Measurements from ENCODE around the gene SLC35E4. TPM values are rescaled to one million over a fixed set of nuclear protein-coding genes. Genes with fewer than 3 reads are reported as not detected.

The SLC35E4 gene
- total RNA-seq, 2 experiments from 2014 or later: 2.1 to 2.9 TPM

DNA sequence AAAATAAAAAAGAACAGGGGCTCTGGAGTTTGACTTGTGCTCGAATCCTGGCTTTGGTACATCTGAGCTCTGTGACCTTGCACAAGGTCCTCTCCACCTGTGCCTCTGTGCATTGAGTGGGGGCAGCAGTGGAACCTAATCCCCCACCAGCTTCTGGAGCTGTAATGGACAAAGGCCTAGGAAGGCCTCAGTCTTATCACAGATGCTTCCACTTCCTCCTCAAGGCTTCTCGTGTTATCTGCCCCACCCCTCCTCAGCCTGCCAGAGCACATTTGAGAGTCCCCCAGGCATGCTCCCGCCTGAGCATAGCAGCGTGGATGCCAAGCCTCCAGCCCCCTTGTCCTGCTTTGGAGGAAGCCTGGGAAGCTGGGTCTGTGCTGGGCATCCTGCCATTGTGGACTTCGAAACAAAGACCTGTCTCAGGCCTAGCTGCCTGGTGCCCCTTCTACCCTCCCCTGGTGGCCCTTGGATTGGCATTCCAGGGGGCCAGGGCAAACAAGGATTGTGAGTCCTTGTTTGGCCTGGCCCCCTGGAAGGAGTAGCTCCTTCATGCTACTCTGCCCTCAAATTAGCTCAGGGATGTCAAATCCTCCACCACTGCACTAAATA lies 15.0 kb downstream of the SLC35E4 start:
- Mint-ChIP-seq H3K9me3 (no peaks in the 10 kb centered on the region), H3K27me3 (no peaks in the 10 kb centered on the region), H3K36me3 (ENCODE audit: low read depth) (no peaks in the 10 kb centered on the region), H3K4me3 (no peak overlapping the region), H3K27ac (no peak overlapping the region), H3K4me1 (ENCODE audit: low read depth) (peaks cover 7% of the 10 kb centered on the region)
- Histone ChIP-seq H3K27me3 (ENCODE audit: control insufficient read depth in 1 of 2, insufficient read depth in 2 of 2, low read length in 2 of 2) (no peaks in the 10 kb centered on the region), H3K4me1 (ENCODE audit: insufficient read depth, low read length) (peaks cover 10% of the 10 kb centered on the region), H3K27ac (ENCODE audit: low read depth in 1 of 2, low read length in 2 of 2) (no peak overlapping the region), H3K9me3 (ENCODE audit: control insufficient read depth in 1 of 2, insufficient read depth in 1 of 2, low read length in 2 of 2) (no peaks in the 10 kb centered on the region), H3K36me3 (ENCODE audit: insufficient read depth, low read length) (no peaks in the 10 kb centered on the region), H3K4me3 (ENCODE audit: low read length) (no peak overlapping the region)
- DNase-seq: no peak
- no peak for ATAC-seq (ENCODE audit: poor library complexity)
- CTCF ChIA-PET: interaction anchor here (1.3 to 1.8 kb wide), 2 partner anchors 16 to 105 kb away, joined by 3 to 9 read pairs; partner anchors contain the start of gene SLC35E4
- POLR2A ChIA-PET: no interaction called here
- TF ChIP-seq, protein P1, sequence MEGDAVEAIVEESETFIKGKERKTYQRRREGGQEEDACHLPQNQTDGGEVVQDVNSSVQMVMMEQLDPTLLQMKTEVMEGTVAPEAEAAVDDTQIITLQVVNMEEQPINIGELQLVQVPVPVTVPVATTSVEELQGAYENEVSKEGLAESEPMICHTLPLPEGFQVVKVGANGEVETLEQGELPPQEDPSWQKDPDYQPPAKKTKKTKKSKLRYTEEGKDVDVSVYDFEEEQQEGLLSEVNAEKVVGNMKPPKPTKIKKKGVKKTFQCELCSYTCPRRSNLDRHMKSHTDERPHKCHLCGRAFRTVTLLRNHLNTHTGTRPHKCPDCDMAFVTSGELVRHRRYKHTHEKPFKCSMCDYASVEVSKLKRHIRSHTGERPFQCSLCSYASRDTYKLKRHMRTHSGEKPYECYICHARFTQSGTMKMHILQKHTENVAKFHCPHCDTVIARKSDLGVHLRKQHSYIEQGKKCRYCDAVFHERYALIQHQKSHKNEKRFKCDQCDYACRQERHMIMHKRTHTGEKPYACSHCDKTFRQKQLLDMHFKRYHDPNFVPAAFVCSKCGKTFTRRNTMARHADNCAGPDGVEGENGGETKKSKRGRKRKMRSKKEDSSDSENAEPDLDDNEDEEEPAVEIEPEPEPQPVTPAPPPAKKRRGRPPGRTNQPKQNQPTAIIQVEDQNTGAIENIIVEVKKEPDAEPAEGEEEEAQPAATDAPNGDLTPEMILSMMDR (IDR thresholded peaks at IDR 0.05): no peak
- intact Hi-C loops (cut with DNase I, micrococcal nuclease): no loop called here

DNA sequence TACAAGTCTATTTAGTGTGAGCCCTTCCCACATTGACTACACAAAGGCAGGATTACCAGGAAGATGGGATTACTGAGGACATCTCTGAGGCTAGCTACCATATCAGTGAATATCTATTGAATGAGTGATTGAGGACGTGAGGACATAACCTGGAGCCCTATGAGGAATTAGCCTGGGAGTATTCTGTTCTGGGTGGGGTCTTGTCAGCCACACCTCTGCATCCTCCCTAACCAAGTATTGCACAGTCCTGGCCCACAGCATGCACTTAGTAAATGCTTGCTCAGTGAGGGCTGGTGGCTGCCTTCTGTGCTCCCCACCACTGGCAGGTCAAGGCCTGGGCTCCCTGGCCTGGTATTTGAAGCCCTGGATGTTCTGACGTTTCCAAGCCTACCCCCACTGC lies 17.3 kb downstream of the SLC35E4 start:
- no peak overlapping the region for H3K4me3 Mint-ChIP-seq
- DNase-seq (no peak), ATAC-seq (ENCODE audit: poor library complexity) (no peak)
- Histone ChIP-seq H3K27ac (ENCODE audit: low read depth in 1 of 2, low read length in 2 of 2) (no peak overlapping the region), H3K9me3 (ENCODE audit: control insufficient read depth in 1 of 2, insufficient read depth in 1 of 2, low read length in 2 of 2) (no peaks in the 10 kb centered on the region), H3K36me3 (ENCODE audit: insufficient read depth, low read length) (no peaks in the 10 kb centered on the region), H3K4me1 (ENCODE audit: insufficient read depth, low read length) (peaks cover 10% of the 10 kb centered on the region), H3K4me3 (ENCODE audit: low read length) (no peak overlapping the region), H3K27me3 (ENCODE audit: control insufficient read depth in 1 of 2, insufficient read depth in 2 of 2, low read length in 2 of 2) (no peaks in the 10 kb centered on the region)
- intact Hi-C loops (cut with DNase I, micrococcal nuclease): no loop called here
- POLR2A ChIA-PET: no interaction called here
- CTCF ChIA-PET: no interaction called here
- H3K36me3 Mint-ChIP-seq (ENCODE audit: low read depth): no peaks in the 10 kb centered on the region
- TF ChIP-seq, protein P1 (IDR thresholded peaks at IDR 0.05): no peak
- H3K27ac Mint-ChIP-seq: no peak overlapping the region
- no peaks in the 10 kb centered on the region for H3K27me3 Mint-ChIP-seq
- H3K9me3 Mint-ChIP-seq: no peaks in the 10 kb centered on the region
- peaks cover 7% of the 10 kb centered on the region for H3K4me1 Mint-ChIP-seq (ENCODE audit: low read depth)

- POLR2A ChIA-PET: interaction anchor here (1.3 kb wide), 1 partner anchor 21 kb away, joined by 4 read pairs; no protein-coding TSS in a partner anchor
- no peak overlapping the region for H3K27ac ChIP-seq (ENCODE audit: low read depth in 1 of 2, low read length in 2 of 2)
- no peak for DNase-seq
- intact Hi-C loops (cut with DNase I, micrococcal nuclease): no loop called here
- peaks cover 4% of the 10 kb centered on the region for H3K4me1 ChIP-seq (ENCODE audit: insufficient read depth, low read length)
- H3K4me1 Mint-ChIP-seq (ENCODE audit: low read depth): peaks cover under 1% of the 10 kb centered on the region
- TF ChIP-seq, protein P1 (IDR thresholded peaks at IDR 0.05): no peak
- no peaks in the 10 kb centered on the region for H3K27me3 ChIP-seq (ENCODE audit: control insufficient read depth in 1 of 2, insufficient read depth in 2 of 2, low read length in 2 of 2)
- no peak overlapping the region for H3K4me3 ChIP-seq (ENCODE audit: low read length)
- no peak overlapping the region for H3K27ac Mint-ChIP-seq
- no peaks in the 10 kb centered on the region for H3K36me3 ChIP-seq (ENCODE audit: insufficient read depth, low read length)
- H3K4me3 Mint-ChIP-seq: no peak overlapping the region
- peaks cover 6% of the 10 kb centered on the region for H3K36me3 Mint-ChIP-seq (ENCODE audit: low read depth)
- no peaks in the 10 kb centered on the region for H3K9me3 Mint-ChIP-seq
- CTCF ChIA-PET: no interaction called here
- H3K27me3 Mint-ChIP-seq: no peaks in the 10 kb centered on the region
- H3K9me3 ChIP-seq (ENCODE audit: control insufficient read depth in 1 of 2, insufficient read depth in 1 of 2, low read length in 2 of 2): no peaks in the 10 kb centered on the region
- no peak for ATAC-seq (ENCODE audit: poor library complexity)
Measured at GRCh38 chr22:30654361-30654760, 18.8 kb downstream of the SLC35E4 start.
